B cell (primary cell): Measurements from ENCODE around the gene FYB2. TPM values are rescaled to one million over a fixed set of nuclear protein-coding genes. Genes with fewer than 3 reads are reported as not detected.
A peak's percentile ranks its signal among the peaks of the same experiment; 100 is the strongest.

Experiments used
- ATAC-seq: fragments of 200-7000 bp; cut with Tn5 transposase; one replicate; pipeline ENCODE4 v1.10.0; 2021; ENCODE audit warnings: low read depth, mild to moderate bottlenecking, moderate number of reproducible peaks, moderate library complexity
- CTCF ChIA-PET: fragments of 350-600 bp; sonication (Branson Sonifier 250); formaldehyde crosslinking; loops from one replicate; lab custom pipeline; 2021; ENCODE audit warnings: antibody characterized with exemption, inconsistent platforms; lab: Charles Lee
- POLR2A ChIA-PET: fragments of 350-600 bp; sonication (Branson Sonifier 250); formaldehyde crosslinking; loops from one replicate; lab custom pipeline; 2021; ENCODE audit warnings: antibody characterized with exemption; lab: Charles Lee
- DNase-seq: peaks from one replicate; pipeline ENCODE4 v3.0.0; 2013
- H2AFZ ChIP-seq: 2 replicates; pipeline ENCODE4 v1.6.1; 2012; ENCODE audit warnings: mild to moderate bottlenecking, low read depth, low read length; ENCODE audit not compliant: insufficient read depth, poor library complexity, severe bottlenecking
- H3K27ac ChIP-seq, 2 donors: 1 replicate in 1 of 2; 2 replicates in 1 of 2; pipeline ENCODE4 v1.5.1; 2012 to 2013; ENCODE audit warnings: low read length in 2 of 2, mild to moderate bottlenecking in 2 of 2, moderate library complexity in 1 of 2
- H3K27me3 ChIP-seq, 4 experiments: fragments of 200-600 bp in 1 of 4; sonication (generic) in 1 of 4; replicated peaks in 1 of 4; 1 replicate in 2 of 4; 2 replicates in 2 of 4; pipeline versions ENCODE4 v1.6.1 to v1.7.0; 2013 to 2016; ENCODE audit warnings: low read length in 3 of 4, mild to moderate bottlenecking in 2 of 4, mixed read lengths in 1 of 4, moderate library complexity in 1 of 4; ENCODE audit not compliant: insufficient read depth in 4 of 4, control insufficient read depth in 3 of 4; ENCODE audit errors: control extremely low read depth in 1 of 4
- H3K36me3 ChIP-seq, 2 experiments: replicated peaks in 1 of 2; 1 replicate in 1 of 2; 2 replicates in 1 of 2; pipeline versions ENCODE4 v1.6.1 to v1.7.1; 2013; ENCODE audit warnings: low read length in 1 of 2; ENCODE audit not compliant: insufficient read depth in 2 of 2, control insufficient read depth in 1 of 2; ENCODE audit errors: control extremely low read depth in 1 of 2, extremely low read depth in 1 of 2
- H3K4me1 ChIP-seq, 2 donors: fragments of 200-600 bp in 1 of 2; sonication (generic) in 1 of 2; 1 replicate in 1 of 2; 2 replicates in 1 of 2; pipeline versions ENCODE4 v1.5.1 to v1.6.1; 2013 to 2017; ENCODE audit warnings: low read length in 2 of 2; ENCODE audit not compliant: control insufficient read depth in 2 of 2, insufficient read depth in 2 of 2
- H3K4me2 ChIP-seq: replicated peaks from 2 replicates; pipeline ENCODE3; 2012; ENCODE audit warnings: mild to moderate bottlenecking, low read depth, low read length; ENCODE audit not compliant: poor library complexity, severe bottlenecking
- H3K4me3 ChIP-seq, 5 experiments: fragments of 200-600 bp in 1 of 5; sonication (generic) in 1 of 5; 1 replicate in 3 of 5; 2 replicates in 2 of 5; pipeline versions ENCODE4 v1.5.1 to v1.7.0; 2011 to 2016; ENCODE audit warnings: low read length in 4 of 5, mild to moderate bottlenecking in 4 of 5, low read depth in 2 of 5, control low read depth in 1 of 5, moderate library complexity in 1 of 5; ENCODE audit not compliant: insufficient read depth in 1 of 5; ENCODE audit errors: control extremely low read depth in 1 of 5, extremely low read depth in 1 of 5
- H3K79me2 ChIP-seq: fragments of 200-600 bp; sonication (generic); one replicate; pipeline ENCODE4 v1.6.0; 2016; ENCODE audit warnings: low read length; ENCODE audit not compliant: control insufficient read depth, insufficient read depth
- H3K9ac ChIP-seq: fragments of 200-600 bp; sonication (generic); 2 replicates; pipeline ENCODE4 v1.6.1; 2017; ENCODE audit warnings: mild to moderate bottlenecking, low read length, moderate library complexity
- H3K9me3 ChIP-seq, 3 donors: one replicate each; pipeline versions ENCODE4 v1.6.1 to v1.7.1; 2013; ENCODE audit warnings: low read length in 2 of 3; ENCODE audit not compliant: control insufficient read depth in 2 of 3, insufficient read depth in 1 of 3; ENCODE audit errors: control extremely low read depth in 1 of 3
- H4K20me1 ChIP-seq: 2 replicates; pipeline ENCODE4 v1.6.0; 2012; ENCODE audit warnings: mild to moderate bottlenecking, low read length; ENCODE audit not compliant: insufficient read depth, control insufficient read depth, poor library complexity, severe bottlenecking
- H3K27ac Mint-ChIP-seq: one replicate; pipeline ENCODE4 v1.8.0; 2021; ENCODE audit warnings: mixed read lengths
- H3K27me3 Mint-ChIP-seq: one replicate; pipeline ENCODE4 v1.8.0; 2021; ENCODE audit warnings: mixed read lengths
- H3K4me1 Mint-ChIP-seq: one replicate; pipeline ENCODE4 v1.8.0; 2021; ENCODE audit warnings: mixed read lengths
- H3K4me3 Mint-ChIP-seq: one replicate; pipeline ENCODE4 v1.8.0; 2021; ENCODE audit warnings: mixed read lengths
- H3K9me3 Mint-ChIP-seq: one replicate; pipeline ENCODE4 v1.8.0; 2022; ENCODE audit warnings: mixed read lengths; ENCODE audit not compliant: insufficient read depth
- EZH2 ChIP-seq: IDR thresholded peaks from 2 replicates; pipeline ENCODE4 v1.6.1; 2012; ENCODE audit warnings: borderline replicate concordance, low read depth, mild to moderate bottlenecking, moderate library complexity, low read length; ENCODE audit not compliant: insufficient read depth, poor library complexity, severe bottlenecking
- WGBS: methylation state at CpG from one replicate; pipeline ENCODE4 v1.1.5; 2013; ENCODE audit warnings: missing lambda C conversion rate; ENCODE audit not compliant: insufficient coverage; 5-methylcytosine and 5-hydroxymethylcytosine counted together
- intact Hi-C: fragments of 100-400 bp; cut with micrococcal nuclease; formaldehyde crosslinking; loops from one replicate; pipeline ENCODE4 v1.10.0; 2022
- polyA plus RNA-seq: library from polyadenylated mRNA; depleted of rRNA; stranded (reverse); fragments of >200 nt; gene quantifications from 2 replicates; pipeline ENCODE4 v1.2.3, GENCODE V29; 2012
- total RNA-seq, 2 donors: library from RNA; stranded (reverse); fragments of 120-200 nt in 1 of 2; gene quantifications; 1 replicate in 1 of 2; 2 replicates in 1 of 2; pipeline versions ENCODE4 v1.2.3 to v1.2.4, GENCODE V29; 2013 to 2022
- TF ChIP-seq, protein P1 (sequence below): fragments of 200-600 bp; IDR thresholded peaks from one replicate; pipeline ENCODE4 v1.8.0; 2022; ENCODE audit warnings: antibody characterized with exemption, mild to moderate bottlenecking

FYB2 gene
- total and polyA plus RNA-seq, 2 donors (not counting 1 experiment from before 2014, with no cell fraction given), result not detected

DNA sequence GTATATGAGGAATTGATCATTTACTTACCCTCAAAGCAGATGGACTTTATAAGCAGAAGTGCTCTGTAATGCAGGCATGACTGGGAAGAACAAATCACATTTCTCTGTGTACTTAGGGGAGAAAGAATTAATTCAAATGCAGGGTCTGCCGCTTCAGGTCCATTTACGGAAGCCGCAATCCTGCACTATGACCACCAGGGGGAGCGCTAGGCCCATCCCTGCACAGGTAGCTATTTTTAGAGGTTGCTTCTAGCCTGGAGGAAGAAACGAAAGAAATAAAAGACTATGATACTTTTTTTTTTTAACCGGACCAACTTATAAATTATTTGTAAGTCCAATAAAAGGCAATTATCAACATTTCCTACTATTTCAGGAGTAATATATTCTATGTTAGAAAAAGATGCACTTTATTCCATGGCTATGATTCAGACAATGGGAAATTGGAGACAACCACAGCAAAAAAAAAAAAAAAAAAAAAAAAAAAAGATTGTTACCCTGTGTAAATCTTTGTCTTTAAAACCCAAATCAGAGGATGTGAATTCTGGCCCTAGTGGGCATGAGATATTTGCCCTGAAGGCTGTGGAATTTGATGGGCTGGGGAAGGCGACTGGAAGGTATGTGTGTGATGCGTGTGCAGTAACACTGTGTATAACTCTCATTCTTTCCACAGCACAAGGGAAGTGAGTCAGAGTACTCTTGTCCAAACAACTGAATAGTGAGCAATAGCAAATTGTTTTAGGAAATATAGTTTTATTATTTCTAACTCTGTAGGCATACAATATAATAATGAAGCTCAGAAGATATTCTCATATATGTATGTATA is 12.9 kb upstream of the FYB2 start:
- peak overlapping the region; percentile 18 for H3K4me2 ChIP-seq

More for the DNA sequence above, 12.9 kb upstream of the FYB2 start:
- Histone ChIP-seq H3K79me2 (no peaks in the 10 kb centered on the region), H3K27me3 (no peaks in the 10 kb centered on the region), H2AFZ (no peak overlapping the region), H3K4me1 (no peaks in the 10 kb centered on the region), H3K9ac (no peak overlapping the region), H3K36me3 (no peaks in the 10 kb centered on the region), H3K27ac (no peak overlapping the region), H3K4me3 (no peak overlapping the region), H4K20me1 (no peaks in the 10 kb centered on the region), H3K9me3 (no peaks in the 10 kb centered on the region)
- ATAC-seq (peak; percentile 62), DNase-seq (peak; percentile 74)
- H3K27ac Mint-ChIP-seq, result no peak overlapping the region
- peaks cover 2% of the 10 kb centered on the region for H3K4me1 Mint-ChIP-seq
- H3K9me3 Mint-ChIP-seq, result no peaks in the 10 kb centered on the region
- TF ChIP-seq, protein P1, sequence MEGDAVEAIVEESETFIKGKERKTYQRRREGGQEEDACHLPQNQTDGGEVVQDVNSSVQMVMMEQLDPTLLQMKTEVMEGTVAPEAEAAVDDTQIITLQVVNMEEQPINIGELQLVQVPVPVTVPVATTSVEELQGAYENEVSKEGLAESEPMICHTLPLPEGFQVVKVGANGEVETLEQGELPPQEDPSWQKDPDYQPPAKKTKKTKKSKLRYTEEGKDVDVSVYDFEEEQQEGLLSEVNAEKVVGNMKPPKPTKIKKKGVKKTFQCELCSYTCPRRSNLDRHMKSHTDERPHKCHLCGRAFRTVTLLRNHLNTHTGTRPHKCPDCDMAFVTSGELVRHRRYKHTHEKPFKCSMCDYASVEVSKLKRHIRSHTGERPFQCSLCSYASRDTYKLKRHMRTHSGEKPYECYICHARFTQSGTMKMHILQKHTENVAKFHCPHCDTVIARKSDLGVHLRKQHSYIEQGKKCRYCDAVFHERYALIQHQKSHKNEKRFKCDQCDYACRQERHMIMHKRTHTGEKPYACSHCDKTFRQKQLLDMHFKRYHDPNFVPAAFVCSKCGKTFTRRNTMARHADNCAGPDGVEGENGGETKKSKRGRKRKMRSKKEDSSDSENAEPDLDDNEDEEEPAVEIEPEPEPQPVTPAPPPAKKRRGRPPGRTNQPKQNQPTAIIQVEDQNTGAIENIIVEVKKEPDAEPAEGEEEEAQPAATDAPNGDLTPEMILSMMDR, result peak; percentile 98
- TF ChIP-seq EZH2, result no peak
- ChIA-PET POLR2A (interaction anchor here (0.6 to 1.0 kb wide), 3 partner anchors 1708 to 1877 kb away, joined by 3 to 9 read pairs (median 5); partner anchors contain the start of gene OMA1), CTCF (interaction anchor here (0.6 to 4.7 kb wide), 23 partner anchors 11 to 1827 kb away, joined by 3 to 36 read pairs (median 3); partner anchors contain the start of genes FYB2 and OMA1)
- 20% methylated on average over 1 of the region's 8 CpGs for WGBS
- intact Hi-C loops, result no loop called here
- H3K4me3 Mint-ChIP-seq, result no peak overlapping the region
- H3K27me3 Mint-ChIP-seq, result peaks cover 25% of the 10 kb centered on the region
